GM10248 (cell line): ENCODE measurements around the gene RAP1GAP.

ENCODE experiments used
- CTCF ChIA-PET: fragments of 300-600 bp; sonication (Branson Sonifier 250); formaldehyde crosslinking; extraction: SDS; loops from one replicate; lab custom pipeline; 2021; ENCODE audit warnings: antibody characterized with exemption; lab: Yijun Ruan, JAX
- POLR2A ChIA-PET: fragments of 350-650 bp; sonication (Branson Sonifier 250); formaldehyde crosslinking; extraction: SDS; loops from one replicate; lab custom pipeline; 2020; ENCODE audit warnings: antibody characterized with exemption; lab: Yijun Ruan, JAX
- DNase-seq: peaks from one replicate; pipeline ENCODE4 v3.0.0; 2012; ENCODE audit errors: extremely low spot score
- TF ChIP-seq, protein P1 (sequence below): IDR thresholded peaks from 2 replicates; pipeline ENCODE4 v1.5.1; 2012; ENCODE audit warnings: mild to moderate bottlenecking, low read depth; ENCODE audit errors: extremely low read depth, missing control alignments, control extremely low read depth

The RAP1GAP gene

GRCh38 chr1:21577324-21577723 is 91.8 kb downstream of the RAP1GAP start:
- CTCF ChIA-PET: no interaction called here
- TF ChIP-seq, protein P1, sequence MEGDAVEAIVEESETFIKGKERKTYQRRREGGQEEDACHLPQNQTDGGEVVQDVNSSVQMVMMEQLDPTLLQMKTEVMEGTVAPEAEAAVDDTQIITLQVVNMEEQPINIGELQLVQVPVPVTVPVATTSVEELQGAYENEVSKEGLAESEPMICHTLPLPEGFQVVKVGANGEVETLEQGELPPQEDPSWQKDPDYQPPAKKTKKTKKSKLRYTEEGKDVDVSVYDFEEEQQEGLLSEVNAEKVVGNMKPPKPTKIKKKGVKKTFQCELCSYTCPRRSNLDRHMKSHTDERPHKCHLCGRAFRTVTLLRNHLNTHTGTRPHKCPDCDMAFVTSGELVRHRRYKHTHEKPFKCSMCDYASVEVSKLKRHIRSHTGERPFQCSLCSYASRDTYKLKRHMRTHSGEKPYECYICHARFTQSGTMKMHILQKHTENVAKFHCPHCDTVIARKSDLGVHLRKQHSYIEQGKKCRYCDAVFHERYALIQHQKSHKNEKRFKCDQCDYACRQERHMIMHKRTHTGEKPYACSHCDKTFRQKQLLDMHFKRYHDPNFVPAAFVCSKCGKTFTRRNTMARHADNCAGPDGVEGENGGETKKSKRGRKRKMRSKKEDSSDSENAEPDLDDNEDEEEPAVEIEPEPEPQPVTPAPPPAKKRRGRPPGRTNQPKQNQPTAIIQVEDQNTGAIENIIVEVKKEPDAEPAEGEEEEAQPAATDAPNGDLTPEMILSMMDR: no peak

DNA sequence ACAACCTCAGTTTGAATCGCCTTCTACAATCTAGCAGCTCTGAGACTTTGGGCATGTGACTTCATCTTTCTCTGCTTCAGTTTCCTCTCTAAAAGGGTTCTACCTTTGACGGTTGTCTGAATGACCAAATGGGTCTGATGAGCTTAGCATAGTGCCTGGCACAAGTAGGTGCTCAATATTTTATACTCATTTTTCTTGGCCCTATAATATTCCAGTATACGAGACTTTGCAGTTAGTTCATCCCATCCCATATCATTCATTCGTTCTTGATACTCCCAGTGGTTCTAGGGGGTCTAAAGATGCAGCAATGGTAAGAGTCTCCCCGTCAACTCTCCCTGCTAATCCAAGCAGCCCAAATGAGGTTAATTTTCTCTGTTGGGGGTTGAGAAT is 92.4 kb downstream of the RAP1GAP start:
- TF ChIP-seq, protein P1: no peak
- CTCF ChIA-PET: no interaction called here
- DNase-seq: no peak
- POLR2A ChIA-PET: no interaction called here

More at GRCh38 chr1:21577324-21577723, 91.8 kb downstream of the RAP1GAP start:
- DNase-seq: no peak
- POLR2A ChIA-PET: no interaction called here

DNA sequence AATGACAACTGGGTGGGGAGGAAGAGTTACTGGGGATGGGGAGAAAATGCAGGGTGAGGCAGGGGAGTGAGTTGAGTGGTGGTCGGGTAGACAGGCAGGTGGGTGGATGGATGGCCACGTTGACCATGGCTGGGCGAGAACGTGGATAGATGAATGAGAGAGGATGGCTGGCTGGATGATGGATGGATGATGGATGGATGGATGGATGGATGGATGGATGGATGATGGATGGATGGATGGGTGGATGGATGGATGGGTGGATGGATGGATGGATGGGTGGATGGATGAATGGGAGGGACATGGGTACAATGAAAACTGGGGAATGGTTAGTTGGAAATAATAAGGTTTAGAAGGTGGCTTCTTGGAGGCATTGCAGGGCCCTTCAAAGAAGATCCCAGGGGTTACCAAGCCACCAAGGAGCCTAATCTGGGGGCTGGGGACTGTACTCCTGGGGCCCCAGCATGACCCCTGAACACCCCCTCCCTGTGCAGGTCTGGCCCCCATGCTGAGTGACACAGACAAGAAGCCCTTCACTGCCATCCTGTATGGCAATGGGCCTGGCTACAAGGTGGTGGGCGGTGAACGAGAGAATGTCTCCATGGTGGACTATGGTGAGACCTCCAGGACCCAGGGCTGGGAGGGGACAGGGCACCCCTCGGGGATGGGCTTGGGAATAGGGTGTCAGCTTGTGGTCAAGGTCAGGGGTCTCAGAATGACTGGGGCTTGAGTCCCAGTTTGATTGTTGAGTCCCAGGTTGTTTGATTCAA is 92.9 kb downstream of the RAP1GAP start:
- TF ChIP-seq, protein P1: no peak
- ChIA-PET CTCF (no interaction called here), POLR2A (no interaction called here)
- DNase-seq: no peak

GRCh38 chr1:21575351-21575942 is 93.7 kb downstream of the RAP1GAP start:
- TF ChIP-seq, protein P1: no peak
- no peak for DNase-seq
- POLR2A ChIA-PET: no interaction called here
- CTCF ChIA-PET: no interaction called here

DNA sequence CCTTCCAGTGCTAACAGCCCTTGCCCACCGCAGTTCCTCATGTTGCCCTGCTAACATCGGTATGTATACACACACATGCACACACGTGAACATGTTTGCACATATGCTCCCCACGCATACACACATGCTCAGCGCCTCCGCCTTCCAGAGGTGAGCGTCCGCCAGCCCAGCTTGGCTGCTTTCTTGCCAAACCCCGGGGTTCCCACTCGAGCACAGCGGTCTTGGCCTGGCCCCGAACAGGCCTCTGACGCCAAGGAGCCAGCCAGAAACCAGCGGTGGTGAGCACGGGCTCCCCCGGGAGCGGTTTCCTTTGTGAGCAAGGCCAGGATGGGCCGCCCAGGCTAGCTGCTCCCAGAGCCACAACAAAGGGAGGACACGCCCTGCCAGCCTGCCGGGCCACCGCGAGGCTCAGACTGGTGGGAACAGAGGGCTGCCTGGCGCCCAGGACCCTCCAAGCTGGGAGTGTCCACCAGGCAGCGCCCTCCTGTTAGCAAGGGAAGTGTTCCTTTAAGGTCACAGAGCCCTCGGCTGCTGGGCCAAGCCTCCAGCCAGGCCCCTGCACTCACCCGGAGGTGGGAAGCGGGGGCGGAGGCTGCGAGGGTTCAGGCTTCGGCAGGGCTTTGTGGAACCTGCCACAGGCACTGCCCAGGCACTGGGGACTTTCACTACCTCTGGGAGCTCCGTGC is 94.5 kb downstream of the RAP1GAP start:
- DNase-seq: no peak

GRCh38 chr1:21573971-21574465 is 95.1 kb downstream of the RAP1GAP start:
- peak; percentile 47 for DNase-seq

More for the DNA sequence above, 94.5 kb downstream of the RAP1GAP start:
- TF ChIP-seq, protein P1: no peak
- CTCF ChIA-PET: no interaction called here
- POLR2A ChIA-PET: no interaction called here

More at GRCh38 chr1:21573971-21574465, 95.1 kb downstream of the RAP1GAP start:
- ChIA-PET CTCF (interaction anchor here (0.9 to 1.3 kb wide), 2 partner anchors 9 to 342 kb away, joined by 3 read pairs; no protein-coding TSS in a partner anchor), POLR2A (no interaction called here)
- TF ChIP-seq, protein P1: peak; percentile 26
